KOPT-K1 (cell line): ENCODE measurements around the gene MFSD1.
"Not testable (repeated sequence)": the region's sequence is repeated elsewhere in the genome, so short reads cannot be mapped to it uniquely, and the experiment has no call there.

ENCODE experiments used
- H3K27ac ChIP-seq: fragments of 200-600 bp; sonication (generic); 2 replicates; pipeline ENCODE4 v1.5.1; 2016; ENCODE audit warnings: antibody characterized with exemption, mild to moderate bottlenecking, low read depth, low read length; ENCODE audit not compliant: poor library complexity, severe bottlenecking
- H3K36me3 ChIP-seq: fragments of 200-600 bp; sonication (generic); 2 replicates; pipeline ENCODE4 v1.5.1; 2017; ENCODE audit warnings: antibody characterized with exemption, mild to moderate bottlenecking, low read length, moderate library complexity; ENCODE audit not compliant: insufficient read depth
- H3K9me3 ChIP-seq: fragments of 200-600 bp; sonication (generic); 2 replicates; pipeline ENCODE4 v1.5.1; 2017; ENCODE audit warnings: antibody characterized with exemption, low read length, mild to moderate bottlenecking; ENCODE audit not compliant: insufficient read depth, poor library complexity, severe bottlenecking

Gene MFSD1

GRCh38 chr3:158789592-158789991 lies 12.3 kb upstream of the MFSD1 start:
- no peak overlapping the region for H3K27ac ChIP-seq

GRCh38 chr3:158790901-158791589 lies 10.8 kb upstream of the MFSD1 start:
- peak overlapping the region; percentile 12 for H3K27ac ChIP-seq
- no peaks in the 10 kb centered on the region for H3K9me3 ChIP-seq
- no peaks in the 10 kb centered on the region for H3K36me3 ChIP-seq

More at GRCh38 chr3:158789592-158789991, 12.3 kb upstream of the MFSD1 start:
- Histone ChIP-seq H3K9me3 (no peaks in the 10 kb centered on the region), H3K36me3 (no peaks in the 10 kb centered on the region)

DNA sequence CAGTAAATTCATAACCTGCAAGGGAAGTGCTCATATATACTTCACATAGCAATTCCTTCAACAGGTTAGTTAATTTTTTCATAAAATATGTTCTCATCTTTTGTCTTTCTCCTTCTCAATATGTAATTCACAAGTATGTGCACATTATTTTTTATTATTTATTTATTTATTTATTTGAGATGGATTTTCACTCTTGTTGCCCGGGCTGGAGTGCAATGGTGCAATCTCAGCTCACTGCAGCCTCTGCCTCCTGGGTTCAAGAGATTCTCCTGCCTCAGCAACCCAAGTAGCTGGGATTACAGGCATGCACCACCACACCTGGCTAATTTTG lies 10.3 kb upstream of the MFSD1 start:
- not testable (repeated sequence) for H3K9me3 ChIP-seq, H3K27ac ChIP-seq

GRCh38 chr3:158792709-158793108 lies 9.1 kb upstream of the MFSD1 start:
- H3K27ac ChIP-seq, result no peak overlapping the region
- H3K36me3 ChIP-seq, result no peaks in the 10 kb centered on the region
- H3K9me3 ChIP-seq, result no peaks in the 10 kb centered on the region

More for the DNA sequence above, 10.3 kb upstream of the MFSD1 start:
- not testable (repeated sequence) for H3K36me3 ChIP-seq

DNA sequence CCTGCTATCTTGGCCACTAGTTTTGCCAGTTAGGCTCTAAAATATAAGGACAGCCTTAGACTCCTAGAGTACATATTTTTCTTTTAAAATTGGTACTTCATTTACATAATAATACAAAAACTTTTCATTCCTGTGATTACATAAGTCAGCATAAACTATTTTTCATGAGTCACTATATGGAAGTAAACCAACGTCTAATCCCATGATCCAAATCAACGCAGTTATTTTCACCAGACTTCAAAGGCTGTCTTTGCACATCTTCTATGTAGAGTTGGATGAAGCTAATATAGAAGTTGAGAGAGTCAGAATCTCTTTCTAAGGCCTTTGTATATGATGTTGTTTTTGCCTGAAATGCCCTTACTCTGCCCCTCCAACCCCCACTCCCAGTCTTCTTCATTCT lies 7.6 kb upstream of the MFSD1 start:
- Histone ChIP-seq H3K9me3 (no peaks in the 10 kb centered on the region), H3K36me3 (no peaks in the 10 kb centered on the region)

DNA sequence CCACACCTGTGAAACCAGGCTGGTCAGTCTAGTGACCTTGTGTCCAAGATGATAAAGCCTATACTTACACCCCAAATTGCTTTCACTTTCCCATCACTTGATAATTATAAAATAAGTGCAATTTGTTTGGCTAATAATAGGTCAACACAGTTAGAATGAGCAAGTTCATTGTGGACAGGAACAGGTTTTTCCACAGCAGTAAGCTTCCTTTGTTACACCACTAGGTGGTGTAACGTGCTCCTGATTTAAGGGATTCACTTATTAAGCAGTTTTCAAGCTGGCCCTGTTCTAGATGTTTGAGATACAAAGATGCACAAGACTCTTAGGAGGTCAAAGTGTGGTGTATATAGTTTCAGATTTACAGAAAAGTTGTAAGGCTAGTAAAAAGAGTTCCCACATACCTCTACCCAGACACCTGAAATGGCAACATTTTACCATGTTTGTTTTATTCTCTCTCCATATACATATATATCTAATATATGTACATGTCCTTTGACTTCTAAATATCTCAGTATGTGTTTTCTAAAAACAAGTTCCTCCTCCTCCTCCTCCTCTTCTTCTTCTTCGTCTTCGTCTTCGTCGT lies 6.8 kb upstream of the MFSD1 start:
- H3K27ac ChIP-seq, result no peak overlapping the region
- H3K36me3 ChIP-seq, result no peaks in the 10 kb centered on the region
- no peaks in the 10 kb centered on the region for H3K9me3 ChIP-seq

More for the DNA sequence above, 7.6 kb upstream of the MFSD1 start:
- no peak overlapping the region for H3K27ac ChIP-seq

DNA sequence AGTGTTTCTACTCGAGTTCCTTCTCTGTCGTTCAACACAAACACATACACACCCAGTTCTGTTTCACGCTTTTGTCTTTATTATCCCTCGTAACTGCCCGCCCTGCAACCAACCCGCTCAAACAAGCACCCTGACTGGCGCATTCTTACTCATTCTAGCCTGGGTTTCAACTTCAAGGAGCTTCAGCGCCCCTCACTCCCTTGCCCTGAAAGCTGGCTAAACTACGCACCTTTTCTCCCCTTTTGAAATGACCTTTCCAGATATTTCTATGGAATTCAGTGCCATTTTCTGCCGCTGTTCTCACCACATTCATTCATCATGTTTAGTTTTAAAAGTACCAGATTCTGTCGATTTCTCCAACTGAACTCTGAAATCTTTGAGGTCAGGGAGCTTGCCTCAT lies 653 bp upstream of the MFSD1 start:
- no peaks in the 10 kb centered on the region for H3K9me3 ChIP-seq
- no peaks in the 10 kb centered on the region for H3K36me3 ChIP-seq
- H3K27ac ChIP-seq, result no peak overlapping the region

- Histone ChIP-seq H3K9me3 (no peaks in the 10 kb centered on the region), H3K27ac (peak overlapping the region; percentile 48), H3K36me3 (peaks cover under 1% of the 10 kb centered on the region; the same call in 1 of the 2 replicates)
Measured at GRCh38 chr3:158802409-158803268, 785 bp downstream of the MFSD1 start.

DNA sequence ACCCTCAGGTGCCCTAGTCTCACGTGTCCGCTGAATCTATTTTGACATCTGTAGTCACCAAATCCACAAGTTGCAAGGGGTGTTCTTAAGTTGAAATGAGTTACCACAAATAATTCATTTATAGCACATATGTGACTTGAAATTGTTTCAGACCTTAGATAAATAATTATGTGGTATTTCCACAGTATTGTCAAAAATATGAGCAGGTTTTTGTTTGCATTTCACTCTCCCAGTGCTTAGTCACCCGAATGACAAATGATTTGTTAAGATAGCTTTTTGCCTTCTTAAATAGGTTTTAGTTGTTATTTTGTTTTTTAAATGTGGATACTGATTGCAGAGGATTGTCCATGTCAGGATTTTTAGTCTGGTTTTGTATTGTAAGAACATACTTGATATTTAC lies 2.6 kb downstream of the MFSD1 start:
- H3K9me3 ChIP-seq, result no peaks in the 10 kb centered on the region
- no peak overlapping the region for H3K27ac ChIP-seq
- peaks cover 11% of the 10 kb centered on the region for H3K36me3 ChIP-seq

GRCh38 chr3:158808697-158809096 lies 6.8 kb downstream of the MFSD1 start:
- Histone ChIP-seq H3K36me3 (peaks cover 25% of the 10 kb centered on the region), H3K27ac (no peak overlapping the region)

DNA sequence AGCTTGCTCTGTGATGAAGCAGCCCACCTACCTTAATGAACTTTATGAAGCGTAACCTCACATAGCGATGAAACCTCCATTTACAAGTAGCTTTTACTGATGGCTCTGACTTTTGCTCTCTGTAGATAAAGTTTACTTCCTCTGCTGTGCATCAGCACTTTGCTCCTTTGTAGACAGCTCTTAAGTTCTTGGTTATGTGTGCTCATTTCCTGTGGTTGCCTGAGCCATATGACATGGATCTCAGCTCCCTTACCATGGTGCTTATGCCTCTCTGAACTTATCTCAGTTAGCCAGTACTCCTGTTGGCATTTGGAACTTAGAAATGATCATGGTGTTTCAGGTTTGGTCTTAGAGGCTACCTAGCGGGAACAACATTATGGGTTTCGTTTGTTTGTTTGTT lies 7.8 kb downstream of the MFSD1 start:
- Histone ChIP-seq H3K27ac (peak overlapping the region; percentile 23), H3K36me3 (peaks cover 29% of the 10 kb centered on the region), H3K9me3 (no peaks in the 10 kb centered on the region)

More at GRCh38 chr3:158808697-158809096, 6.8 kb downstream of the MFSD1 start:
- no peaks in the 10 kb centered on the region for H3K9me3 ChIP-seq

GRCh38 chr3:158810823-158811724 lies 9.2 kb downstream of the MFSD1 start:
- Histone ChIP-seq H3K9me3 (no peaks in the 10 kb centered on the region), H3K27ac (no peak overlapping the region), H3K36me3 (peaks cover 35% of the 10 kb centered on the region)

- H3K36me3 ChIP-seq, result peaks cover 28% of the 10 kb centered on the region
- H3K9me3 ChIP-seq, result no peaks in the 10 kb centered on the region
- no peak overlapping the region for H3K27ac ChIP-seq
Measured at GRCh38 chr3:158819282-158819681, 17.4 kb downstream of the MFSD1 start.

- Histone ChIP-seq H3K27ac (no peak overlapping the region), H3K36me3 (peaks cover 20% of the 10 kb centered on the region), H3K9me3 (no peaks in the 10 kb centered on the region)
Measured at GRCh38 chr3:158820521-158820920, 18.7 kb downstream of the MFSD1 start.
